BLaER1 (cell line): ENCODE data around the gene ALPK3.

Source experiments
- H3K27ac ChIP-seq: shearing (Covaris generic); formaldehyde crosslinking; 2 replicates; pipeline ENCODE4 v1.8.1; 2022
- H3K27me3 ChIP-seq: shearing (Covaris generic); formaldehyde crosslinking; 2 replicates; pipeline ENCODE4 v1.8.1; 2022
- H3K36me3 ChIP-seq: shearing (Covaris generic); formaldehyde crosslinking; 2 replicates; pipeline ENCODE4 v1.8.1; 2022
- H3K4me1 ChIP-seq: shearing (Covaris generic); formaldehyde crosslinking; 2 replicates; pipeline ENCODE4 v1.8.1; 2022
- H3K4me2 ChIP-seq: shearing (Covaris generic); formaldehyde crosslinking; 2 replicates; pipeline ENCODE4 v1.8.1; 2022
- H3K4me3 ChIP-seq: shearing (Covaris generic); formaldehyde crosslinking; 2 replicates; pipeline ENCODE4 v1.8.1; 2022
- H3K9ac ChIP-seq: shearing (Covaris generic); formaldehyde crosslinking; 2 replicates; pipeline ENCODE4 v1.8.1; 2022
- H3K9me3 ChIP-seq: shearing (Covaris generic); formaldehyde crosslinking; 2 replicates; pipeline ENCODE4 v1.8.1; 2022
- H4K20me1 ChIP-seq: shearing (Covaris generic); formaldehyde crosslinking; 2 replicates; pipeline ENCODE4 v1.8.1; 2022
- Cebpa-rat ChIP-seq: shearing (Covaris generic); IDR thresholded peaks from 2 replicates; pipeline ENCODE4 v1.8.1; 2022

ALPK3 gene

GRCh38 chr15:84782346-84782745 is 34.8 kb upstream of the ALPK3 start:
- H3K9ac ChIP-seq = no peak overlapping the region
- H3K4me2 ChIP-seq = no peak overlapping the region
- no peak for TF ChIP-seq Cebpa-rat
- H3K27ac ChIP-seq = no peak overlapping the region
- peaks cover 24% of the 10 kb centered on the region; the same call in 1 of the 2 replicates for H3K4me1 ChIP-seq
- no peaks in the 10 kb centered on the region for H3K9me3 ChIP-seq
- peaks cover 90% of the 10 kb centered on the region for H3K36me3 ChIP-seq
- no peak overlapping the region for H3K4me3 ChIP-seq
- H3K27me3 ChIP-seq = no peaks in the 10 kb centered on the region
- peaks cover 95% of the 10 kb centered on the region for H4K20me1 ChIP-seq

GRCh38 chr15:84783493-84784251 is 33.5 kb upstream of the ALPK3 start:
- Histone ChIP-seq H3K27ac (no peak overlapping the region), H3K27me3 (no peaks in the 10 kb centered on the region), H3K4me2 (no peak overlapping the region), H3K4me1 (peaks cover 24% of the 10 kb centered on the region; the same call in 1 of the 2 replicates), H3K9ac (no peak overlapping the region), H3K36me3 (peaks cover 86% of the 10 kb centered on the region), H4K20me1 (peaks cover 94% of the 10 kb centered on the region), H3K4me3 (no peak overlapping the region), H3K9me3 (no peaks in the 10 kb centered on the region)
- no peak for TF ChIP-seq Cebpa-rat

GRCh38 chr15:84784262-84784661 is 32.9 kb upstream of the ALPK3 start:
- H3K36me3 ChIP-seq = peaks cover 88% of the 10 kb centered on the region
- H3K4me1 ChIP-seq = peaks cover 27% of the 10 kb centered on the region
- H3K27me3 ChIP-seq = no peaks in the 10 kb centered on the region
- TF ChIP-seq Cebpa-rat = no peak
- no peak overlapping the region for H3K4me2 ChIP-seq
- H3K9ac ChIP-seq = no peak overlapping the region
- H4K20me1 ChIP-seq = peaks cover 95% of the 10 kb centered on the region
- H3K4me3 ChIP-seq = no peak overlapping the region
- no peak overlapping the region for H3K27ac ChIP-seq
- no peaks in the 10 kb centered on the region for H3K9me3 ChIP-seq

- Histone ChIP-seq H3K4me1 (peaks cover 33% of the 10 kb centered on the region), H3K27me3 (no peaks in the 10 kb centered on the region), H3K4me2 (no peak overlapping the region), H3K27ac (no peak overlapping the region), H3K9ac (no peak overlapping the region), H3K9me3 (no peaks in the 10 kb centered on the region), H4K20me1 (peaks cover 94% of the 10 kb centered on the region), H3K36me3 (peaks cover 83% of the 10 kb centered on the region), H3K4me3 (no peak overlapping the region)
- no peak for TF ChIP-seq Cebpa-rat
These were observed 32.1 kb upstream of the ALPK3 start for GRCh38 chr15:84785053-84785452.

GRCh38 chr15:84788500-84788899 is 28.7 kb upstream of the ALPK3 start:
- H3K4me2 ChIP-seq = no peak overlapping the region
- H4K20me1 ChIP-seq = peaks cover 76% of the 10 kb centered on the region
- H3K27ac ChIP-seq = no peak overlapping the region
- H3K36me3 ChIP-seq = peaks cover 89% of the 10 kb centered on the region
- no peak overlapping the region for H3K9ac ChIP-seq
- H3K27me3 ChIP-seq = no peaks in the 10 kb centered on the region
- H3K9me3 ChIP-seq = no peaks in the 10 kb centered on the region
- TF ChIP-seq Cebpa-rat = no peak
- H3K4me1 ChIP-seq = peaks cover 20% of the 10 kb centered on the region
- H3K4me3 ChIP-seq = no peak overlapping the region

GRCh38 chr15:84789762-84790161 is 27.4 kb upstream of the ALPK3 start:
- no peak for TF ChIP-seq Cebpa-rat
- Histone ChIP-seq H3K27me3 (no peaks in the 10 kb centered on the region), H3K4me1 (peaks cover 15% of the 10 kb centered on the region), H3K27ac (no peak overlapping the region), H3K4me3 (no peak overlapping the region), H3K36me3 (peaks cover 85% of the 10 kb centered on the region), H4K20me1 (peaks cover 63% of the 10 kb centered on the region), H3K4me2 (0 out of 2 replicates have a peak overlapping the region, but pooled peaks have one; percentile 11), H3K9ac (no peak overlapping the region), H3K9me3 (no peaks in the 10 kb centered on the region)

GRCh38 chr15:84790676-84791075 is 26.5 kb upstream of the ALPK3 start:
- no peak overlapping the region for H3K9ac ChIP-seq
- H3K4me1 ChIP-seq = peaks cover 12% of the 10 kb centered on the region
- no peaks in the 10 kb centered on the region for H3K9me3 ChIP-seq
- no peaks in the 10 kb centered on the region for H3K27me3 ChIP-seq
- no peak overlapping the region for H3K4me2 ChIP-seq
- no peak for TF ChIP-seq Cebpa-rat
- H3K36me3 ChIP-seq = peaks cover 82% of the 10 kb centered on the region
- no peak overlapping the region for H3K27ac ChIP-seq
- peaks cover 54% of the 10 kb centered on the region for H4K20me1 ChIP-seq
- H3K4me3 ChIP-seq = no peak overlapping the region

- H3K36me3 ChIP-seq = peaks cover 76% of the 10 kb centered on the region
- peaks cover 43% of the 10 kb centered on the region for H4K20me1 ChIP-seq
- no peak for TF ChIP-seq Cebpa-rat
- H3K9ac ChIP-seq = no peak overlapping the region
- H3K27me3 ChIP-seq = no peaks in the 10 kb centered on the region
- no peak overlapping the region for H3K4me3 ChIP-seq
- H3K4me2 ChIP-seq = no peak overlapping the region
- H3K27ac ChIP-seq = no peak overlapping the region
- H3K4me1 ChIP-seq = peaks cover 8% of the 10 kb centered on the region
- no peaks in the 10 kb centered on the region for H3K9me3 ChIP-seq
These were observed 25.4 kb upstream of the ALPK3 start for GRCh38 chr15:84791763-84792162.

GRCh38 chr15:84793431-84794161 is 23.6 kb upstream of the ALPK3 start:
- Histone ChIP-seq H3K4me2 (no peak overlapping the region), H3K36me3 (peaks cover 81% of the 10 kb centered on the region), H4K20me1 (peaks cover 34% of the 10 kb centered on the region), H3K4me1 (peaks cover 8% of the 10 kb centered on the region), H3K9me3 (no peaks in the 10 kb centered on the region), H3K27me3 (no peaks in the 10 kb centered on the region), H3K9ac (no peak overlapping the region), H3K27ac (no peak overlapping the region), H3K4me3 (no peak overlapping the region)
- no peak for TF ChIP-seq Cebpa-rat

- no peak for TF ChIP-seq Cebpa-rat
- H3K27me3 ChIP-seq = no peaks in the 10 kb centered on the region
- H3K4me2 ChIP-seq = no peak overlapping the region
- no peak overlapping the region for H3K9ac ChIP-seq
- H3K4me1 ChIP-seq = peaks cover 6% of the 10 kb centered on the region
- H3K36me3 ChIP-seq = peaks cover 81% of the 10 kb centered on the region
- H3K9me3 ChIP-seq = no peaks in the 10 kb centered on the region
- no peak overlapping the region for H3K27ac ChIP-seq
- H4K20me1 ChIP-seq = peaks cover 28% of the 10 kb centered on the region
- H3K4me3 ChIP-seq = no peak overlapping the region
These were observed 23.0 kb upstream of the ALPK3 start for GRCh38 chr15:84794162-84794547.
